GM12878 (cell line): ENCODE measurements around the gene GATA3. TPM values are rescaled to one million over a fixed set of nuclear protein-coding genes. Genes with fewer than 3 reads are reported as not detected.
A peak's percentile ranks its signal among the peaks of the same experiment; 100 is the strongest.

Source experiments
- ATAC-seq: fragments of 200-7000 bp; cut with Tn5 transposase; 3 replicates; pipeline ENCODE4 v1.9.1; 2020; ENCODE audit warnings: mild to moderate bottlenecking, moderate library complexity
- BruUV-seq: library from RNA; stranded (reverse); fragments of 400-500 nt; replicated peaks from 2 replicates; lab custom pipeline; 2021; lab: Mats Ljungman, UMichigan
- CTCF ChIA-PET: fragments of 300-600 bp; sonication (Branson Sonifier 250); formaldehyde crosslinking; extraction: SDS; loops from one replicate; lab custom pipeline; 2021; ENCODE audit warnings: inconsistent platforms; lab: Yijun Ruan, JAX
- POLR2A ChIA-PET: fragments of 350-600 bp; formaldehyde crosslinking; extraction: SDS; loops from one replicate; lab custom pipeline; 2021; ENCODE audit warnings: inconsistent platforms; lab: Charles Lee
- RAD21 ChIA-PET: fragments of 300-600 bp; sonication (Branson Sonifier 250); formaldehyde crosslinking; loops from one replicate; lab custom pipeline; 2023; ENCODE audit warnings: antibody characterized with exemption; ENCODE audit not compliant: unreplicated experiment; lab: Charles Lee
- SMC1A ChIA-PET: fragments of 300-600 bp; sonication (Branson Sonifier 250); formaldehyde crosslinking; loops from one replicate; lab custom pipeline; 2023; ENCODE audit not compliant: unreplicated experiment, uncharacterized antibody; lab: Charles Lee
- DNase-seq: peaks from one replicate; pipeline ENCODE4 v3.0.0-alpha.2; 2011; ENCODE audit warnings: low read depth, low spot score
- FAIRE-seq: peaks from 3 replicates; lab custom pipeline; 2011; peaks lifted over from hg19 to GRCh38; lab: Jason Lieb, UNC
- H2AFZ ChIP-seq: 2 replicates; pipeline ENCODE4 v1.6.0; 2011; ENCODE audit warnings: low read depth, low read length, control low read depth; ENCODE audit not compliant: control insufficient read depth
- H3K27ac ChIP-seq: 2 replicates; pipeline ENCODE4 v1.5.1; 2011; ENCODE audit warnings: control low read depth; ENCODE audit not compliant: control insufficient read depth, insufficient read depth
- H3K27me3 ChIP-seq, 2 experiments: replicated peaks in 1 of 2; 2 replicates each; pipeline versions ENCODE4 v1.6.0 to v1.6.1; 2011; ENCODE audit warnings: low read length in 1 of 2; ENCODE audit not compliant: control insufficient read depth in 2 of 2, insufficient read depth in 2 of 2
- H3K36me3 ChIP-seq, 2 experiments: 2 replicates each; pipeline ENCODE4 v1.5.1; 2011; ENCODE audit warnings: low read length in 1 of 2; ENCODE audit not compliant: control insufficient read depth in 2 of 2, insufficient read depth in 2 of 2
- H3K4me1 ChIP-seq: 2 replicates; pipeline ENCODE4 v1.6.1; 2011; ENCODE audit warnings: mild to moderate bottlenecking, low read length, moderate library complexity, mixed read lengths; ENCODE audit not compliant: control insufficient read depth, insufficient read depth
- H3K4me2 ChIP-seq: 2 replicates; pipeline ENCODE4 v1.6.0; 2011; ENCODE audit warnings: control low read depth; ENCODE audit not compliant: control insufficient read depth, insufficient read depth
- H3K4me3 ChIP-seq: fragments of 200-600 bp; sonication (generic); 2 replicates; pipeline ENCODE4 v1.5.1; 2016
- H3K79me2 ChIP-seq: 2 replicates; pipeline ENCODE4 v1.6.0; 2011; ENCODE audit warnings: low read length; ENCODE audit not compliant: control insufficient read depth, insufficient read depth
- H3K9ac ChIP-seq: 2 replicates; pipeline ENCODE4 v1.8.0; 2011; ENCODE audit warnings: low read length, control low read depth, mixed read lengths; ENCODE audit not compliant: control insufficient read depth, insufficient read depth
- H3K9me3 ChIP-seq: replicated peaks from 3 replicates; pipeline ENCODE4 v1.5.1; 2011; ENCODE audit warnings: mild to moderate bottlenecking, low read length; ENCODE audit not compliant: control insufficient read depth, insufficient read depth
- H4K20me1 ChIP-seq: 2 replicates; pipeline ENCODE4 v1.6.0; 2011; ENCODE audit not compliant: control insufficient read depth, insufficient read depth
- CBX5 ChIP-seq: sonication (generic); IDR thresholded peaks from 2 replicates; pipeline ENCODE4 v1.6.1; 2016; ENCODE audit warnings: low read depth, moderate library complexity, mild to moderate bottlenecking, inconsistent platforms
- EGR1 ChIP-seq, 2 experiments: IDR thresholded peaks; 1 replicate in 1 of 2; 2 replicates in 1 of 2; pipeline ENCODE4 v1.6.1; 2011 to 2012; ENCODE audit warnings: low read depth in 2 of 2, low read length in 2 of 2, borderline replicate concordance in 1 of 2, mild to moderate bottlenecking in 1 of 2, moderate library complexity in 1 of 2
- FOS ChIP-seq: IDR thresholded peaks from 3 replicates; pipeline ENCODE4 v1.6.1; 2011; ENCODE audit warnings: borderline replicate concordance; ENCODE audit not compliant: insufficient read length; ENCODE audit errors: extremely low read depth
- HSF1 ChIP-seq: fragments of 150-350 bp; IDR thresholded peaks from 2 replicates; pipeline ENCODE4 v1.6.1; 2014; ENCODE audit warnings: mild to moderate bottlenecking, low read depth, low read length
- IRF3 ChIP-seq: fragments of 450-650 bp; IDR thresholded peaks from 2 replicates; pipeline ENCODE4 v1.6.1; 2014; ENCODE audit warnings: mild to moderate bottlenecking
- IRF4 ChIP-seq: IDR thresholded peaks from 2 replicates; pipeline ENCODE4 v1.6.1; 2011; ENCODE audit warnings: low read depth, low read length
- RB1 ChIP-seq: fragments of 450-650 bp; formaldehyde crosslinking; IDR thresholded peaks from 2 replicates; pipeline ENCODE4 v1.6.1; 2017; ENCODE audit warnings: mild to moderate bottlenecking, borderline replicate concordance
- SIX5 ChIP-seq: IDR thresholded peaks from 2 replicates; pipeline ENCODE4 v1.6.1; 2011; ENCODE audit warnings: mild to moderate bottlenecking, low read depth, low read length, moderate library complexity; ENCODE audit not compliant: severe bottlenecking
- ZZZ3 ChIP-seq: IDR thresholded peaks from 2 replicates; pipeline ENCODE4 v1.6.1; 2011; ENCODE audit warnings: low read depth; ENCODE audit not compliant: control insufficient read depth, insufficient read length
- WGBS: methylation state at CpG from one replicate; pipeline ENCODE4 v1.1.6; 2016; ENCODE audit warnings: low lambda C conversion rate; ENCODE audit not compliant: insufficient replicate concordance, insufficient coverage; ENCODE audit errors: missing lambda C conversion rate; 5-methylcytosine and 5-hydroxymethylcytosine counted together
- in situ Hi-C: fragments of 300-500 bp; cut with MboI; formaldehyde crosslinking; loops from 9 replicates; pipeline ENCODE4 v1.14.3; 2018; ENCODE audit warnings: mixed read lengths
- intact Hi-C: fragments of 100-400 bp; cut with micrococcal nuclease; formaldehyde crosslinking; loops from one replicate; pipeline ENCODE4 v1.14.2; 2022; ENCODE audit not compliant: unreplicated experiment
- polyA plus RNA-seq, 11 experiments: library from polyadenylated mRNA; depleted of rRNA in 4 of 11; unstranded in 6 of 11; stranded (reverse) in 5 of 11; fragments of >200 nt; fragmentation: Nextera tagmentation in 4 of 11; fragmentation: Illumina TruSeq in 1 of 11; extraction: Ambion mirVana in 4 of 11; extraction: Trizol in 1 of 11; gene quantifications; 1 replicate in 1 of 11; 2 replicates in 10 of 11; pipeline versions ENCODE4 v1.2.1 to v1.2.3, GENCODE V29; 2011 to 2016; ENCODE audit warnings: inconsistent platforms in 2 of 11, missing spikeins in 2 of 11, low read depth in 1 of 11
- total RNA-seq, 4 experiments: library from RNA; depleted of rRNA in 3 of 4; stranded (reverse); fragments of >200 nt in 3 of 4; fragmentation: Illumina TruSeq in 1 of 4; extraction: Trizol in 1 of 4; gene quantifications; 2 replicates each; pipeline versions ENCODE4 v1.2.1 to v1.2.3, GENCODE V29; 2013 to 2021
- TF ChIP-seq, protein P1 (sequence below): IDR thresholded peaks from 2 replicates; pipeline ENCODE4 v1.6.1; 2012; ENCODE audit warnings: improper control_type of control experiment, low read depth, low read length; ENCODE audit not compliant: insufficient replicate concordance

Gene GATA3
- total and polyA plus RNA-seq, 10 of the 15 experiments (the other 5 are each of a cell fraction or from before 2014, with no cell fraction given): 0.08 to 0.80 (median 0.29) TPM

GRCh38 chr10:8041992-8042720 is 12.3 kb upstream of the GATA3 start:
- SMC1A ChIA-PET: interaction anchor here (0.8 to 1.4 kb wide), 2 partner anchors 517 to 1166 kb away, joined by 3 to 4 read pairs; no protein-coding TSS in a partner anchor
- H2AFZ ChIP-seq: no peak overlapping the region
- H3K4me2 ChIP-seq: no peak overlapping the region
- RAD21 ChIA-PET: no interaction called here
- H3K36me3 ChIP-seq: no peaks in the 10 kb centered on the region
- DNase-seq: no peak
- no peaks in the 10 kb centered on the region for H4K20me1 ChIP-seq
- peak; percentile 18 for FAIRE-seq
- no peaks in the 10 kb centered on the region; the same call in 1 of the 2 replicates for H3K4me1 ChIP-seq
- POLR2A ChIA-PET: no interaction called here
- H3K79me2 ChIP-seq: no peaks in the 10 kb centered on the region
- no peak for ATAC-seq
- no peak overlapping the region for H3K27ac ChIP-seq
- TF ChIP-seq ZZZ3: no peak
- TF ChIP-seq EGR1 (IDR thresholded peaks at IDR 0.05; ENCODE audit: borderline replicate concordance in 1 of 2, low read depth in 2 of 2, low read length in 2 of 2): no peak
- no peak for TF ChIP-seq SIX5
- TF ChIP-seq IRF4: no peak
- TF ChIP-seq IRF3: no peak
- TF ChIP-seq, protein P1, sequence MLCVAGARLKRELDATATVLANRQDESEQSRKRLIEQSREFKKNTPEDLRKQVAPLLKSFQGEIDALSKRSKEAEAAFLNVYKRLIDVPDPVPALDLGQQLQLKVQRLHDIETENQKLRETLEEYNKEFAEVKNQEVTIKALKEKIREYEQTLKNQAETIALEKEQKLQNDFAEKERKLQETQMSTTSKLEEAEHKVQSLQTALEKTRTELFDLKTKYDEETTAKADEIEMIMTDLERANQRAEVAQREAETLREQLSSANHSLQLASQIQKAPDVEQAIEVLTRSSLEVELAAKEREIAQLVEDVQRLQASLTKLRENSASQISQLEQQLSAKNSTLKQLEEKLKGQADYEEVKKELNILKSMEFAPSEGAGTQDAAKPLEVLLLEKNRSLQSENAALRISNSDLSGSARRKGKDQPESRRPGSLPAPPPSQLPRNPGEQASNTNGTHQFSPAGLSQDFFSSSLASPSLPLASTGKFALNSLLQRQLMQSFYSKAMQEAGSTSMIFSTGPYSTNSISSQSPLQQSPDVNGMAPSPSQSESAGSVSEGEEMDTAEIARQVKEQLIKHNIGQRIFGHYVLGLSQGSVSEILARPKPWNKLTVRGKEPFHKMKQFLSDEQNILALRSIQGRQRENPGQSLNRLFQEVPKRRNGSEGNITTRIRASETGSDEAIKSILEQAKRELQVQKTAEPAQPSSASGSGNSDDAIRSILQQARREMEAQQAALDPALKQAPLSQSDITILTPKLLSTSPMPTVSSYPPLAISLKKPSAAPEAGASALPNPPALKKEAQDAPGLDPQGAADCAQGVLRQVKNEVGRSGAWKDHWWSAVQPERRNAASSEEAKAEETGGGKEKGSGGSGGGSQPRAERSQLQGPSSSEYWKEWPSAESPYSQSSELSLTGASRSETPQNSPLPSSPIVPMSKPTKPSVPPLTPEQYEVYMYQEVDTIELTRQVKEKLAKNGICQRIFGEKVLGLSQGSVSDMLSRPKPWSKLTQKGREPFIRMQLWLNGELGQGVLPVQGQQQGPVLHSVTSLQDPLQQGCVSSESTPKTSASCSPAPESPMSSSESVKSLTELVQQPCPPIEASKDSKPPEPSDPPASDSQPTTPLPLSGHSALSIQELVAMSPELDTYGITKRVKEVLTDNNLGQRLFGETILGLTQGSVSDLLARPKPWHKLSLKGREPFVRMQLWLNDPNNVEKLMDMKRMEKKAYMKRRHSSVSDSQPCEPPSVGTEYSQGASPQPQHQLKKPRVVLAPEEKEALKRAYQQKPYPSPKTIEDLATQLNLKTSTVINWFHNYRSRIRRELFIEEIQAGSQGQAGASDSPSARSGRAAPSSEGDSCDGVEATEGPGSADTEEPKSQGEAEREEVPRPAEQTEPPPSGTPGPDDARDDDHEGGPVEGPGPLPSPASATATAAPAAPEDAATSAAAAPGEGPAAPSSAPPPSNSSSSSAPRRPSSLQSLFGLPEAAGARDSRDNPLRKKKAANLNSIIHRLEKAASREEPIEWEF: no peak
- no peak for TF ChIP-seq CBX5
- TF ChIP-seq FOS: no peak
- no peak for TF ChIP-seq HSF1
- TF ChIP-seq RB1: no peak
- H3K4me3 ChIP-seq: no peak overlapping the region
- BruUV-seq: no TSS peak
- intact Hi-C loops: no loop called here
- under 1% methylated on average over 17 of the region's 17 CpGs for WGBS
- CTCF ChIA-PET: interaction anchor here (0.7 to 1.4 kb wide), 5 partner anchors 10 to 712 kb away, joined by 3 to 4 read pairs (median 3); no protein-coding TSS in a partner anchor
- H3K9me3 ChIP-seq: no peaks in the 10 kb centered on the region
- peaks cover 22 to 41% of the 10 kb centered on the region in 2 experiments for H3K27me3 ChIP-seq
- in situ Hi-C loops: loop anchor here (25.0 kb wide), 1 partner anchor 1170 kb away; no protein-coding TSS in a partner anchor
- H3K9ac ChIP-seq: no peak overlapping the region
